OCI-LY1 (cell line): ENCODE measurements around the gene C11orf24.

Source experiments
- H2AFZ ChIP-seq: fragments of 200-600 bp; sonication (generic), shearing (Covaris generic); 2 replicates; pipeline ENCODE4 v1.6.0; 2014; ENCODE audit warnings: antibody characterized with exemption, mild to moderate bottlenecking, low read length
- H3F3A ChIP-seq: fragments of 200-600 bp; sonication (generic), shearing (Covaris generic); 2 replicates; pipeline ENCODE4 v1.6.0; 2014; ENCODE audit warnings: mild to moderate bottlenecking, antibody characterized with exemption, low read length, moderate library complexity; ENCODE audit not compliant: insufficient read depth
- H3K27ac ChIP-seq: fragments of 200-600 bp; sonication (generic); 2 replicates; pipeline ENCODE4 v1.5.1; 2014; ENCODE audit warnings: low read length, mixed run types, mild to moderate bottlenecking, low read depth; ENCODE audit not compliant: poor library complexity, severe bottlenecking
- H3K27me3 ChIP-seq: fragments of 200-600 bp; sonication (generic); 2 replicates; pipeline ENCODE4 v1.6.0; 2014; ENCODE audit warnings: antibody characterized with exemption, mild to moderate bottlenecking, low read length, moderate library complexity; ENCODE audit not compliant: insufficient read depth
- H3K36me3 ChIP-seq: fragments of 200-600 bp; sonication (generic); 2 replicates; pipeline ENCODE4 v1.6.1; 2014; ENCODE audit warnings: mild to moderate bottlenecking, antibody characterized with exemption, low read length, moderate library complexity, mixed read lengths; ENCODE audit not compliant: insufficient read depth
- H3K4me1 ChIP-seq: fragments of 200-600 bp; sonication (generic); 2 replicates; pipeline ENCODE4 v1.5.1; 2014; ENCODE audit warnings: mild to moderate bottlenecking, low read length, moderate library complexity; ENCODE audit not compliant: insufficient read depth, severe bottlenecking
- H3K4me2 ChIP-seq: fragments of 200-600 bp; sonication (generic), shearing (Covaris generic); 2 replicates; pipeline ENCODE4 v1.6.1; 2014; ENCODE audit warnings: low read length
- H3K4me3 ChIP-seq: fragments of 200-600 bp; sonication (generic); 2 replicates; pipeline ENCODE4 v1.5.1; 2014; ENCODE audit warnings: low read length, low read depth, mild to moderate bottlenecking, mixed read lengths; ENCODE audit not compliant: poor library complexity, severe bottlenecking
- H3K79me2 ChIP-seq: fragments of 200-600 bp; shearing (Covaris generic); 2 replicates; pipeline ENCODE4 v1.6.1; 2016; ENCODE audit warnings: mixed run types, low read length, mixed read lengths; ENCODE audit not compliant: insufficient read depth
- H3K9ac ChIP-seq: fragments of 200-600 bp; sonication (generic), shearing (Covaris generic); 2 replicates; pipeline ENCODE4 v1.6.1; 2014; ENCODE audit warnings: mild to moderate bottlenecking, low read length, mixed read lengths
- H3K9me2 ChIP-seq: fragments of 200-600 bp; sonication (generic), shearing (Covaris generic); 2 replicates; pipeline ENCODE4 v1.6.1; 2014; ENCODE audit warnings: low read depth, mild to moderate bottlenecking, low read length, mixed read lengths
- H3K9me3 ChIP-seq: fragments of 200-600 bp; shearing (Covaris generic); 2 replicates; pipeline ENCODE4 v1.6.1; 2014; ENCODE audit warnings: low read length, mixed read lengths
- H4K20me1 ChIP-seq: fragments of 200-600 bp; sonication (generic), shearing (Covaris generic); 2 replicates; pipeline ENCODE4 v1.6.0; 2016; ENCODE audit warnings: mild to moderate bottlenecking, low read length; ENCODE audit not compliant: insufficient read depth
- CTCF ChIP-seq: fragments of 200-600 bp; sonication (generic), shearing (Covaris generic); IDR thresholded peaks from 2 replicates; pipeline ENCODE4 v1.5.1; 2017; ENCODE audit warnings: mild to moderate bottlenecking, antibody characterized with exemption, low read length, moderate library complexity, mixed read lengths
- EZH2 ChIP-seq: fragments of 200-600 bp; sonication (generic), shearing (Covaris generic); IDR thresholded peaks from 2 replicates; pipeline ENCODE4 v1.8.0; 2017; ENCODE audit warnings: borderline replicate concordance, mixed run types, mild to moderate bottlenecking, antibody characterized with exemption, low read length, moderate library complexity, mixed read lengths

Gene C11orf24

GRCh38 chr11:68303083-68303482 is 31.3 kb upstream of the C11orf24 start:
- Histone ChIP-seq H3K36me3 (peaks cover 6% of the 10 kb centered on the region; the same call in 1 of the 2 replicates), H3K9me3 (0 out of 2 replicates have a peak, but pooled peaks cover 6% of the 10 kb centered on the region), H3K9ac (no peak overlapping the region), H3K9me2 (no peaks in the 10 kb centered on the region), H3F3A (no peaks in the 10 kb centered on the region), H3K4me1 (no peaks in the 10 kb centered on the region), H3K79me2 (no peaks in the 10 kb centered on the region), H4K20me1 (no peaks in the 10 kb centered on the region), H3K27me3 (peaks cover 8% of the 10 kb centered on the region; the same call in 1 of the 2 replicates), H2AFZ (no peak overlapping the region), H3K4me3 (no peak overlapping the region), H3K4me2 (no peak overlapping the region), H3K27ac (no peak overlapping the region)
- TF ChIP-seq EZH2, result no peak
- no peak for TF ChIP-seq CTCF

GRCh38 chr11:68302670-68303069 is 30.9 kb upstream of the C11orf24 start:
- H3K9ac ChIP-seq, result no peak overlapping the region
- H2AFZ ChIP-seq, result no peak overlapping the region
- H3K4me2 ChIP-seq, result no peak overlapping the region
- H3K27me3 ChIP-seq, result peaks cover 8% of the 10 kb centered on the region; the same call in 1 of the 2 replicates
- H3K79me2 ChIP-seq, result no peaks in the 10 kb centered on the region
- no peak overlapping the region for H3K27ac ChIP-seq
- 0 out of 2 replicates have a peak, but pooled peaks cover 6% of the 10 kb centered on the region for H3K9me3 ChIP-seq
- H3K4me1 ChIP-seq, result no peaks in the 10 kb centered on the region
- peaks cover 6% of the 10 kb centered on the region; the same call in 1 of the 2 replicates for H3K36me3 ChIP-seq
- no peaks in the 10 kb centered on the region for H3K9me2 ChIP-seq
- H3K4me3 ChIP-seq, result no peak overlapping the region
- H4K20me1 ChIP-seq, result no peaks in the 10 kb centered on the region
- TF ChIP-seq EZH2 (no peak), CTCF (no peak)
- H3F3A ChIP-seq, result no peaks in the 10 kb centered on the region

- H3K9ac ChIP-seq, result no peak overlapping the region
- 0 out of 2 replicates have a peak, but pooled peaks cover 6% of the 10 kb centered on the region for H3K9me3 ChIP-seq
- no peak for TF ChIP-seq EZH2
- no peak for TF ChIP-seq CTCF
- H3K79me2 ChIP-seq, result no peaks in the 10 kb centered on the region
- no peaks in the 10 kb centered on the region for H4K20me1 ChIP-seq
- H3K9me2 ChIP-seq, result no peaks in the 10 kb centered on the region
- no peak overlapping the region for H3K27ac ChIP-seq
- H3K4me3 ChIP-seq, result no peak overlapping the region
- no peaks in the 10 kb centered on the region for H3K4me1 ChIP-seq
- peaks cover 8% of the 10 kb centered on the region; the same call in 1 of the 2 replicates for H3K27me3 ChIP-seq
- no peak overlapping the region for H2AFZ ChIP-seq
- peaks cover 6% of the 10 kb centered on the region; the same call in 1 of the 2 replicates for H3K36me3 ChIP-seq
- H3K4me2 ChIP-seq, result no peak overlapping the region
- no peaks in the 10 kb centered on the region for H3F3A ChIP-seq
Observed at GRCh38 chr11:68302256-68302655, 30.5 kb upstream of the C11orf24 start.
